GM19193 (cell line): ENCODE measurements around the gene ESRRA.
A peak's percentile ranks its signal among the peaks of the same experiment; 100 is the strongest.

Source experiments
- POLR2A ChIP-seq: IDR thresholded peaks from 4 replicates; pipeline ENCODE4 v1.6.1; 2011; ENCODE audit not compliant: insufficient read depth, insufficient read length; ENCODE audit errors: extremely low read depth

The ESRRA gene

DNA sequence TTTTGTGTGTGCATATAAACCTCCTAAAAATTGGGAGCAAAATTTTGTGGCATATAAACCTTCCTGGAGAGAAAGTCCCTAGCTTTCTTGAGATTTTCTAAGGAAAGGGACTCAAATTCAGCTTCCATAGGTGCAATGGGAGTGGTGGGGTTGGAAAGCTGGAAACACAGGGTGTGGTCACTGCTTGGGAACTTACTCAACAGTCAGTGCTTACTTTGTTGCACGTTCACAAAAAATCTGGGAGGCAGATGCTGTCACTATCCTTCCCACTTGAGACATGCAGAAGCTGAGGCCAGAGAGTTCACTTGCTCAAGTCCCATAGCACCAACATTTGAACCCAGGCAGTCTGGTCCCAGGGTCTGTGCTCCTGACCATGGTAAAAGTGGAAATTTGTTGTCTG is 9.1 kb upstream of the ESRRA start:
- no peak for TF ChIP-seq POLR2A

DNA sequence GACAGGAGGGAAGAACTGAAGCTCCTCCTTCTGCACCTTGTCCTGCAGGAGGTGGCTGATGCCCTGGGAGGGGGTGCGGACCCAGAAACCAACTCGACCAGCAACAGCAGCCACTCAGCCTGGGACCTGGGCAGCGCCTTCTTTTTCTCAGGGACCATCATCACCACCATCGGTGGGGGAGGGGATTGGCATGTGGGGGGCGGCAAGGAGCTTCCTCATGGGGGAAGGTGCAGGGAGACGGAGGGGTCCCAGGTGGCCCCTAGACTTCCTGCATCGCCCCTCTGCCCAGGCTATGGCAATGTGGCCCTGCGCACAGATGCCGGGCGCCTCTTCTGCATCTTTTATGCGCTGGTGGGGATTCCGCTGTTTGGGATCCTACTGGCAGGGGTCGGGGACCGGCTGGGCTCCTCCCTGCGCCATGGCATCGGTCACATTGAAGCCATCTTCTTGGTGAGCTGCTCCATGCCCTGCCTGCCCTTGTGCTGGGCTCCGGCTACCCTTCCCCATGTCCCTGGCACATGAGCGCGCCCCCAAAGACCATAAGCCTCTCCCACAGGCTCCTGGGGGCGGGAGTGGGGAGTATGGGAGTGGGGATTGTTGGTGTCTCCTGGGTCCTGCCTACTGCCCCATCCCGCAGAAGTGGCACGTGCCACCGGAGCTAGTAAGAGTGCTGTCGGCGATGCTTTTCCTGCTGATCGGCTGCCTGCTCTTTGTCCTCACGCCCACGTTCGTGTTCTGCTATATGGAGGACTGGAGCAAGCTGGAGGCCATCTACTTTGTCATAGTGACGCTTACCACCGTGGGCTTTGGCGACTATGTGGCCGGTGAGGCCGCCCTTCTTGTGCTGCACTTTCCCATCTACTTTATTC is 8.3 kb upstream of the ESRRA start:
- no peak for TF ChIP-seq POLR2A

DNA sequence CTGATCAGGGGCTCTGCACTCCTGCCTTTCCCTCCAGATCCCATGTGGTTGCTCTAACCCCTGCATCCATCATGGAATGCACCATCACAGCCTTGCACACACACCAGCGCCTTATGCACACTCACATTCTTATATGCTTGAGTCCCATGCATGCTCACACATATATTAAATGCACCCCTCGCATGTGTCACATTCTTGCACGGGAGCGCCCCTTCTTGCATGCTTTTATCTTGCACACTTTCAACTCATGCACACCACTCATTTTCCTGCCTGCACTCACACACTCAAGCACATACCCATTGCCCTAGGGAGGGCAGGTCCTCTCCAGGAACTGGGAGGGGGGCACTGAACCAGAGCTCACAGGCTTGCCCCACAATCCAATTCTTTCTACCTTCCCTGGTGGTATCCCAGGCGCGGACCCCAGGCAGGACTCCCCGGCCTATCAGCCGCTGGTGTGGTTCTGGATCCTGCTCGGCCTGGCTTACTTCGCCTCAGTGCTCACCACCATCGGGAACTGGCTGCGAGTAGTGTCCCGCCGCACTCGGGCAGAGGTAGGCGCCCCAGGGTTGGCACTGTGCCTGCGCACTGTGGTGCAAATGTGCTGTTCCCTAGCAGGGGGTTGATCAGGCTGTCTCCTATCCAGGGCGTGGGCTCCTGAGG is 7.5 kb upstream of the ESRRA start:
- no peak for TF ChIP-seq POLR2A

DNA sequence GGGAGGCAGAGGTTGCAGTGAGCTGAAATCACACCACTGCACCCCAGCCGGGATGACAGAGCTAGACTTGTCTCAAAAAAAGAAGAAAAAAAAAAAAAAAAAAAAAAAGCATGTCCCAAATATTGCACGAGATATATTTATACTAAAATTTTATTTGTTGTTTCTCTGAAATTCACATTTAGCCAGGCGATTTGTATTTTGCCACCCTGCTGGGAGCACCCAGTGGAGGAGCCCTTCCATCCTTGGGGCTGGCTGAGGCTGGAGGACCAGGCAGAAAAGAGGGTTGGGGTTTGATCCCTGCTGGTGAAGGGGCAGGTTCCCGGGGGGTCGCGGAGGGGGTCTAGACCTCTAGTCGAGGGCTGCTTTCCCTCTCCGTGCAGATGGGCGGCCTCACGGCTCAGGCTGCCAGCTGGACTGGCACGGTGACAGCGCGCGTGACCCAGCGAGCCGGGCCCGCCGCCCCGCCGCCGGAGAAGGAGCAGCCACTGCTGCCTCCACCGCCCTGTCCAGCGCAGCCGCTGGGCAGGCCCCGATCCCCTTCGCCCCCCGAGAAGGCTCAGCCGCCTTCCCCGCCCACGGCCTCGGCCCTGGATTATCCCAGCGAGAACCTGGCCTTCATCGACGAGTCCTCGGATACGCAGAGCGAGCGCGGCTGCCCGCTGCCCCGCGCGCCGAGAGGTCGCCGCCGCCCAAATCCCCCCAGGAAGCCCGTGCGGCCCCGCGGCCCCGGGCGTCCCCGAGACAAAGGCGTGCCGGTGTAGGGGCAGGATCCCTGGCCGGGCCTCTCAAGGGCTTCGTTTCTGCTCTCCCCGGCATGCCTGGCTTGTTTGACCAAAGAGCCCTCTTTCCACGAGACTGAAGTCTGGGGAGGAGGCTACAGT is 6.1 kb upstream of the ESRRA start:
- no peak for TF ChIP-seq POLR2A

DNA sequence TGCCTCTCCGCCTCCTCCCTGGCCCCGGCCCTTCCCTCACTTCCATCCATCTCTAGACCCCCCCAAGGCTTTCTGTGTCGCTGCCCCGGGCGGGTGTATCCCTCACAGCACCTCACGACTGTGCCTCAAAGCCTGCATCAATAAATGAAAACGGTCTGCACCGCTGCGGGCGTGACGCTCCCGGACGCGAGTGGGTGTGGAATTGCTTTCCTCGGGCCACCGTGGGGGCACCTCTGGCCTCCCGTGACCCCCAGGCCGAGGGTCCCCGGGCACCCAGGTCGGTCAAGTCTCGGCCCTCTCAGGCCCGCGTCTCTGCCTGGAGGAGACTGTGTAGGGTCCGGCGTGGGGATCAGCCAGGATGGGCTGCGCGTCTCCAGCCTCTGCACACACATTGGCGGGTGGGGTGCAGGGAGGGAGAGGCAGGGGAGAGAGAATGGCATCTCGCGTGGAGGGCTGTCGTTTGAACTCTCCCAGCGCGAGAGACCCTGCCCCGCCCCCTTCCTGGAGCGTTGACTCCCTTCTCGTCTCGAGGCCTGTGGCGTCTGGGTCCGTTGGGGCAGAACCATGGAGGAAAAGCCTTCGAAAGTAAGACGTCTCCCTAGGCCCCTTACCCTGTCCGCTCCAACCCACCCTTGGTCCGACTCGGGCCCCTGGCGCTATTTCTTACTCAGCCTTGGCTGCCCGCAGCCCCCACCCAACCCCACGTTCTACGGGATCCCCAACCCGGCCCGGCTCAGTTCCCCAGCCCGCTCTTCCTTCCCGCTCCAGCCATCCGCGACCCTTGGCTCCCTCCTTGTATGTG is 5.3 kb upstream of the ESRRA start, which contains the start of gene CATSPERZ:
CATSPERZ (plus strand) TSS at position 512 of the 802 bp plus-strand sequence; CDS start at position 565, 53 bp downstream.
- TF ChIP-seq POLR2A = no peak

DNA sequence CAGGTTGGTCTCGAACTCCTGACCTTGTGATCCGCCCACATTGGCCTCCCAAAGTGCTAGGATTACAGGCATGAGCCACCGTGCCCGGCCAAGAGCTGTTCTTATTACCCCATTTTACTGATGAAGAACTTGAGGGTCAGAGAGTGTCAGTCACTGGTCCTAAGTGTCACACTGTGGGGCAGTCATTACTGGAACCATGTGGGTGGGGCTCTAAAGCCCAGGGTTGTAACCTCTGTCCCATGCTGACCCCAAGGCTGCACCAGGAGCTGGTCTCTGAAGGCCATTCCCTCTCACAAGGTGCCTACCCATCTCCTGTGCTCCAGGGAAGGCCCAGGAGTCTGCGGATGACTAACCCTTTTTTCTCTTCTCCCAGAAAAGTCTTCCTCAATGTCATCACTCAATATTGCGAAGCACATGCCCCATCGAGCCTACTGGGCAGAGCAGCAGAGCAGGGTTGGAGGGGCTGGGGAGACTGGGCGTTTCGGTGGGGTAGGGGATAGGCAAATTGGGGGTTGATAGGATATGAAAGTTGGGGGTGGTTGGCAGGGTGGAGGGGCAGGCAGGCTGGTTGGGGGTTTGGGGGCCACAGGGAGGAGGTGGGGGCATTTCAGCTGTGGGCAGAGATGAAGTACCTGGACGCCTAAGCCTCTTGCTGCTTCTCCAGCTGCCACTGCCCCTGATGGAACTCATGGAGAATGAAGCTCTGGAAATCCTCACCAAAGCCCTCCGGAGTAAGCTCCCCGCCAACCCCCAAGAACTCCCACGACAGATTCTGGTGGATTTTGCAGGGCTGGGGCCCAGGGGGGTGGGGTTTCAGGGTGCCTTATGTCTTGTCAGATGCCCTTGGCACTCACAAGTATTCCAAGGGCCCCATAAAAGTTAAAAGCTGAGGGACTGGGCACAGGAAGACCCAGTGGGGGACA is 2.0 kb upstream of the ESRRA start:
- TF ChIP-seq POLR2A = no peak

DNA sequence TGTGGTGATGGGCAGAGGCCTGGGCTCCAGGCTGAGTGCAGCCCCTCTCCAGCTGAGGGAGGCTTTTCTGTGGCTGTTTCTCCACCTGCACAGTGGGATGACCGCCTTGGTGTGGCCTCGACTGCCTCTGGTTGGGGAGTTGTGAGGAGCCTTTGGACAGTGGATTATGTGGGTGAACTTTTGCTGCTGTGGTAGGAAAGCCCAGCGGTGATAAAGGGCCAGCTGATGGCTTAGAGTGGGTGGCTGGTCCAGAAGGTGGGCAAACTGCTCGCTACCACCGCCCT is 1.4 kb upstream of the ESRRA start:
- no peak for TF ChIP-seq POLR2A

DNA sequence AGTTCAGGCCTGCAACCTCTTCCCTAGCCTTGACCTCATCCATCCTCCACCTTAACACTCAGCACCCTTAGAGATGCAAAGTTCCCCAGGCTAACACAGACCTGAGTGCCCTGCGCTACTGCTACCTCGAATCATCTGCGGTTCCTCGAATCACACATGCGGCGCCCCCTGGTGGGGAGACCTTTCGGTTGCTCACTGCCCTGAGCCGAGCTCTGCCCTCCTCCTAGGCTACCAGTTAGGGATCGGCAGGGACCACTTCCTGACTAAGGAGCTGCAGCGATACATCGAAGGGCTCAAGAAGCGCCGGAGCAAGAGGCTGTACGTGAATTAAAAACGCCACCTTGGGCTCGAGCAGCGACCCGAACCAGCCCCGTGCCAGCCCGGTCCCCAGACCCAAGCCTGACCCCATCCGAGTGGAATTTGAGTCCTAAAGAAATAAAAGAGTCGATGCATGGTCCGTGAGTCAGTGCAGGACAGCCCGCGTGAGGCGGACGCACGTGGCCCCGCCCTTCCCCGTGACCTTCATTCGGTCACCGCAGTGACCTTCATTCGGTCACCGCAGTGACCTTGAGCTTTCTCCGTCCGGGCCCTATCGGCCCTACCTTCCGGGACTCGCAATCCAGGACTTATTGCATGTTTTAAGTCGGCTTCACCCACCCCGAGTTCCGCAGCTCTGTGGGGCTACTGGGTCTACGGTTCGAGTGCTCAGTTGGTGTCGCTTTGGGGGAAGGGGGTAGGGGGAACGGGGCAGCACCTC is 830 bp upstream of the ESRRA start:
- peak; percentile 73 for TF ChIP-seq POLR2A

DNA sequence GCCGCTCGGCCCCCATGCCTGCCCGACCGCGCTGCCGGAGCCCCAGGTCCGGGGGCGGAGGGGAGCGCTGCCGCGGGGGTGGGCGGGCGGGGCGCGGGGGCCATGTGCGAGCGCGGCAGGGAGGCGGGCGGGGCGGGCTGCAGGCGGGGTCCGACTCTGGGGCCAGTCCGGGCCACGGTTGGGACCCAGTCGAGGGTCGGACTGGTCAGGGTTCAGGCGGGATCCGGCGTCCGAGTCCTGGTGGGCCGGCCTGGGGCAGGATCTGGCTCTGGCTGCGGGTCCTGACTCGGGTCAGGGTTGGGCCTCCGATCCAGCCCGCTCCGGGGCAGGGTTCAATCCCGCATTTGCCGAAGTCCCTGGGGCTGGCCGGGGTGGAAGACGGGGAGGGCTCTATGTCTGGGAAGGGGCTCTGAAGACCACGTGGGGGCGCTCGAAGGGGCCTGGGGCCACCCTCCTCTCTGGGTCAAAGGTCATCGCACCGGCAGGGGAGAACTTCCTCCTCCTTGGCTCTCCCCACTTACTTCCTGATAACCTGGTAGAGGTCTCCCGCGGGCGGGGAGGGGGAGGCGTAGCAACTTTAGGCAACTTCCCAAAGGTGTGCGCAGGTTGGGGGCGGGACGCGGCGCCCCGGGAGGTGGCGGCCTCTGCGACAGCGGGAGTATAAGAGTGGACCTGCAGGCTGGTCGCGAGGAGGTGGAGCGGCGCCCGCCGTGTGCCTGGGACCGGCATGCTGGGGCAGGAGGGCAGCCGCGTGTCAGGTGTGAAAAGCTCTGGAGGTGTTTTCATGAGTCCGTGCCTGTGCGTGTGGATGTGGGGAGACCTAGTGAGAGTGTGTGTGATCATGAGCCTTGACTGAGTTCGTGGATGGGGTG is 603 bp downstream of the ESRRA start:
- TF ChIP-seq POLR2A = peak; percentile 48

DNA sequence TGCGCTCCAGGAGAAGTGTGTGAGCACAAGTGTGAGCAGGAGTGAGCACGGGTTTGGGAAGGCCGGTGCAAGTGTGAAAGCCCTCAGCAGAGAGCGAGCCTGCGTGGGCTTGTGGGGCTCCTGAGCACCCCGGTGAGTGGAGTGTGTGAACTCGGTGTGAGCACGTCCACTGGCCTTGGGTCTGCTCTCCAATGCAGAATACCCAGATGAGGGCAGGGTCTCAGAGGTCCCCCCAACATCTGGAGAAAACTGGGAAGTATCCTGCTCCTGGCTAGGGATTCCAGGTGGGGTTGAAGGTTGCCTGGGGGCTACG is 1.2 kb downstream of the ESRRA start:
- no peak for TF ChIP-seq POLR2A

DNA sequence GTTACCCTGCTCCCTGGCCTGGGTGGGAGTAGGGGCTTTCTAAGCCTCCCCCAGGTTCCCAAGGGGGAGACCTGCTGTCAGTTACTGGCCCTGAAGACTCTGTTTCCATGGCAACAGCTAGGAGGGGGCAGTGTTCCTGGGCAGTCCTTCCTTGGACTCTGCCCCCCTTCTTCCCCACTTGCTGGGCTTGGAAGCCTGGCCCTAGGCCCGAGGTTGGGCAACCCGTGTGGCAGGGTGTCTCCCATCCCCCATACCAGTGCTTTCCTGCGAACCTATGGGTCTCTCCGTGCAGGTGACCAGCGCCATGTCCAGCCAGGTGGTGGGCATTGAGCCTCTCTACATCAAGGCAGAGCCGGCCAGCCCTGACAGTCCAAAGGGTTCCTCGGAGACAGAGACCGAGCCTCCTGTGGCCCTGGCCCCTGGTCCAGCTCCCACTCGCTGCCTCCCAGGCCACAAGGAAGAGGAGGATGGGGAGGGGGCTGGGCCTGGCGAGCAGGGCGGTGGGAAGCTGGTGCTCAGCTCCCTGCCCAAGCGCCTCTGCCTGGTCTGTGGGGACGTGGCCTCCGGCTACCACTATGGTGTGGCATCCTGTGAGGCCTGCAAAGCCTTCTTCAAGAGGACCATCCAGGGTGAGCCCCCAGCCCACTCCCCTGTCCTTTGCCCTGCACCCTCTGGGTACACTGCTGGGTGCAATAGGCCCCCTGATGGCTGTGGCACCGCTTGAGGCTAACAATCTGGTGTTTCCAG is 1.7 kb downstream of the ESRRA start:
- no peak for TF ChIP-seq POLR2A
